HCT116 (cell line): ENCODE data around the gene TMEM229A. TPM values are rescaled to one million over a fixed set of nuclear protein-coding genes. Genes with fewer than 3 reads are reported as not detected.
"Not testable (repeated sequence)": the region's sequence is repeated elsewhere in the genome, so short reads cannot be mapped to it uniquely, and the experiment has no call there.

Source experiments
- ATAC-seq: fragments of 200-7000 bp; cut with Tn5 transposase; 2 replicates; pipeline ENCODE4 v1.9.1; 2020; ENCODE audit warnings: mild to moderate bottlenecking, moderate library complexity
- BruUV-seq: library from RNA; stranded (reverse); fragments of 400-500 nt; replicated peaks from 2 replicates; lab custom pipeline; 2021; lab: Mats Ljungman, UMichigan
- CTCF ChIA-PET: fragments of 300-600 bp; sonication (Branson Sonifier 250); formaldehyde crosslinking; loops from one replicate; lab custom pipeline; 2021; ENCODE audit warnings: antibody characterized with exemption; lab: Charles Lee
- POLR2A ChIA-PET: fragments of 300-600, 350-600 bp; sonication (Branson Sonifier 250); formaldehyde crosslinking; loops from one replicate; lab custom pipeline; 2021; ENCODE audit warnings: antibody characterized with exemption; lab: Charles Lee
- RAD21 ChIA-PET, 2 experiments: fragments of 300-600 bp; sonication (Branson Sonifier 250); formaldehyde crosslinking; loops; one replicate each; lab custom pipeline; 2023; ENCODE audit warnings: low total read pairs in 2 of 2; ENCODE audit not compliant: uncharacterized antibody in 2 of 2, unreplicated experiment in 2 of 2, low non-redundant PET in 1 of 2; lab: Charles Lee
- DNase-seq: peaks from one replicate; pipeline ENCODE4 v3.0.0-alpha.2; 2010; ENCODE audit warnings: low read depth, low spot score
- H2AFZ ChIP-seq: fragments of 200-600 bp; shearing (Covaris generic), sonication (generic); 2 replicates; pipeline ENCODE4 v1.6.1; 2017; ENCODE audit warnings: low read depth, mixed run types, mixed read lengths, antibody characterized with exemption, low read length; ENCODE audit not compliant: poor library complexity, severe bottlenecking
- H3K27ac ChIP-seq: 2 replicates; pipeline ENCODE4 v1.5.1; 2012; ENCODE audit warnings: low read depth, low read length
- H3K27me3 ChIP-seq: fragments of 200-600 bp; sonication (generic); 2 replicates; pipeline ENCODE4 v1.6.1; 2016; ENCODE audit warnings: mixed run types, low read length, mixed read lengths; ENCODE audit not compliant: insufficient read depth
- H3K36me3 ChIP-seq, 2 experiments: fragments of 200-500 bp in 1 of 2; fragments of 200-600 bp in 1 of 2; sonication (Bioruptor generic) in 1 of 2; sonication (generic) in 1 of 2; 2 replicates each; pipeline versions ENCODE4 v1.5.1 to v1.6.1; 2014 to 2016; ENCODE audit warnings: low read length in 2 of 2, inconsistent platforms in 1 of 2, mixed read lengths in 1 of 2, mixed run types in 1 of 2; ENCODE audit not compliant: insufficient read depth in 2 of 2, control insufficient read depth in 1 of 2
- H3K4me1 ChIP-seq, 2 experiments: fragments of 200-600 bp in 1 of 2; sonication (generic) in 1 of 2; 2 replicates each; pipeline versions ENCODE4 v1.5.1 to v1.6.1; 2012 to 2017; ENCODE audit warnings: low read length in 2 of 2, inconsistent platforms in 1 of 2, mild to moderate bottlenecking in 1 of 2, mixed read lengths in 1 of 2, mixed run types in 1 of 2, moderate library complexity in 1 of 2; ENCODE audit not compliant: insufficient read depth in 2 of 2, control insufficient read depth in 1 of 2
- H3K4me2 ChIP-seq: fragments of 200-600 bp; sonication (generic); 2 replicates; pipeline ENCODE4 v1.6.1; 2017; ENCODE audit warnings: mixed run types, low read length, mixed read lengths
- H3K4me3 ChIP-seq, 2 experiments: fragments of 200-600 bp in 1 of 2; sonication (generic) in 1 of 2; replicated peaks in 1 of 2; 2 replicates each; pipeline ENCODE4 v1.5.1; 2011 to 2016; ENCODE audit warnings: low read length in 2 of 2, control low read depth in 1 of 2, low read depth in 1 of 2, mild to moderate bottlenecking in 1 of 2, mixed read lengths in 1 of 2, mixed run types in 1 of 2
- H3K79me2 ChIP-seq: fragments of 200-600 bp; sonication (generic); 2 replicates; pipeline ENCODE4 v1.6.1; 2017; ENCODE audit warnings: mild to moderate bottlenecking, mixed run types, low read length, moderate library complexity, mixed read lengths; ENCODE audit not compliant: insufficient read depth
- H3K9ac ChIP-seq: fragments of 200-600 bp; sonication (generic); 2 replicates; pipeline ENCODE4 v1.6.1; 2016; ENCODE audit warnings: low read length, mixed read lengths
- H3K9me2 ChIP-seq: fragments of 200-600 bp; sonication (generic), shearing (Covaris generic); 2 replicates; pipeline ENCODE4 v1.6.1; 2017; ENCODE audit warnings: mixed run types, mild to moderate bottlenecking, moderate library complexity; ENCODE audit not compliant: insufficient read depth
- H3K9me3 ChIP-seq, 2 experiments: fragments of 200-500 bp in 1 of 2; fragments of 200-600 bp in 1 of 2; sonication (Bioruptor generic) in 1 of 2; sonication (generic) in 1 of 2; 2 replicates each; pipeline ENCODE4 v1.6.1; 2014 to 2017; ENCODE audit warnings: low read length in 2 of 2, mixed read lengths in 2 of 2, inconsistent platforms in 1 of 2, low read depth in 1 of 2, mild to moderate bottlenecking in 1 of 2, mixed run types in 1 of 2, moderate library complexity in 1 of 2; ENCODE audit not compliant: control insufficient read depth in 1 of 2, insufficient read depth in 1 of 2
- H4K20me1 ChIP-seq: fragments of 200-600 bp; sonication (generic), shearing (Covaris generic); 2 replicates; pipeline ENCODE4 v1.6.1; 2017; ENCODE audit warnings: mixed run types, mild to moderate bottlenecking, moderate library complexity; ENCODE audit not compliant: insufficient read depth
- CEBPB ChIP-seq: IDR thresholded peaks from 2 replicates; pipeline ENCODE4 v1.6.1; 2012; ENCODE audit warnings: low read depth
- ELF1 ChIP-seq: IDR thresholded peaks from 2 replicates; pipeline ENCODE4 v1.6.1; 2012; ENCODE audit warnings: low read depth, borderline replicate concordance
- FOSL1 ChIP-seq: IDR thresholded peaks from 2 replicates; pipeline ENCODE4 v1.6.1; 2012; ENCODE audit warnings: low read depth
- JUND ChIP-seq: IDR thresholded peaks from 2 replicates; pipeline ENCODE4 v1.6.1; 2012
- POLR2A ChIP-seq: IDR thresholded peaks from 2 replicates; pipeline ENCODE4 v1.7.0; 2011; ENCODE audit warnings: borderline replicate concordance; ENCODE audit not compliant: insufficient read depth, insufficient read length; ENCODE audit errors: extremely low read depth
- SIN3A ChIP-seq: IDR thresholded peaks from 2 replicates; pipeline ENCODE4 v1.6.1; 2012; ENCODE audit warnings: low read depth
- SP1 ChIP-seq: IDR thresholded peaks from 2 replicates; pipeline ENCODE4 v1.6.1; 2012; ENCODE audit warnings: low read depth
- SRF ChIP-seq: IDR thresholded peaks from 2 replicates; pipeline ENCODE4 v1.6.1; 2012; ENCODE audit warnings: low read depth
- YY1 ChIP-seq: IDR thresholded peaks from 2 replicates; pipeline ENCODE4 v1.6.1; 2011; ENCODE audit warnings: low read length, low read depth, moderate library complexity, mild to moderate bottlenecking; ENCODE audit not compliant: insufficient replicate concordance; ENCODE audit errors: extremely low read depth
- ZFX ChIP-seq: fragments of 450-650 bp; IDR thresholded peaks from 2 replicates; pipeline ENCODE4 v1.6.1; 2017
- ZNF274 ChIP-seq: fragments of 200-500 bp; sonication (Bioruptor generic); IDR thresholded peaks from 2 replicates; pipeline ENCODE4 v1.6.1; 2014; ENCODE audit warnings: mild to moderate bottlenecking, low read depth, low read length, inconsistent platforms
- intact Hi-C: fragments of 100-400 bp; cut with micrococcal nuclease; formaldehyde crosslinking; loops from 2 replicates; pipeline ENCODE4 v1.10.0; 2022
- total RNA-seq: library from RNA; stranded (reverse); gene quantifications from one replicate; pipeline ENCODE4 v1.2.1, GENCODE V29; 2021; ENCODE audit not compliant: unreplicated experiment
- TF ChIP-seq, protein P1 (sequence below): IDR thresholded peaks from 2 replicates; pipeline ENCODE4 v1.6.1; 2011; ENCODE audit warnings: mild to moderate bottlenecking, low read length, moderate library complexity; ENCODE audit not compliant: insufficient replicate concordance; ENCODE audit errors: extremely low read depth
- TF ChIP-seq, protein P2 (sequence below): IDR thresholded peaks from 2 replicates; pipeline ENCODE4 v1.6.1; 2012; ENCODE audit warnings: low read depth

Gene TMEM229A
- total RNA-seq, 1 experiment from 2014 or later, result not detected

DNA sequence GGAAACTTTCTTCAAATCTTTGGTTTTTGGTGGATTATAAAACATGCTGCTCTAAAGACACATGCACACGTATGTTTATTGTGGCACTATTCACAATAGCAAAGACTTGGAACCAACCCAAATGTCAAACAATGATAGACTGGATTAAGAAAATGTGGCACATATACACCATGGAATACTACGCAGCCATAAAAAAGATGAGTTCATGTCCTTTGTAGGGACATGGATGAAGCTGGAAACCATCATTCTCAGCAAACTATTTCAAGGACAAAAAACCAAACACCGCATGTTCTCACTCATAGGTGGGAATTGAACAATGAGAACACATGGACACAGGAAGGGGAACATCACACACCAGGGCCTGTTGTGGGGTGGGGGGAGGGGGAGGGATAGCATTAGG is 8.5 kb downstream of the TMEM229A start:
- ATAC-seq, H3K79me2 ChIP-seq, H3K9ac ChIP-seq, H3K9me2 ChIP-seq, H3K4me3 ChIP-seq, DNase-seq, H3K4me1 ChIP-seq, H3K27ac ChIP-seq, intact Hi-C loops, CTCF ChIA-PET, H4K20me1 ChIP-seq, H3K9me3 ChIP-seq, RAD21 ChIA-PET, H2AFZ ChIP-seq, POLR2A ChIA-PET, H3K36me3 ChIP-seq, BruUV-seq, H3K27me3 ChIP-seq, H3K4me2 ChIP-seq: not testable (repeated sequence)

DNA sequence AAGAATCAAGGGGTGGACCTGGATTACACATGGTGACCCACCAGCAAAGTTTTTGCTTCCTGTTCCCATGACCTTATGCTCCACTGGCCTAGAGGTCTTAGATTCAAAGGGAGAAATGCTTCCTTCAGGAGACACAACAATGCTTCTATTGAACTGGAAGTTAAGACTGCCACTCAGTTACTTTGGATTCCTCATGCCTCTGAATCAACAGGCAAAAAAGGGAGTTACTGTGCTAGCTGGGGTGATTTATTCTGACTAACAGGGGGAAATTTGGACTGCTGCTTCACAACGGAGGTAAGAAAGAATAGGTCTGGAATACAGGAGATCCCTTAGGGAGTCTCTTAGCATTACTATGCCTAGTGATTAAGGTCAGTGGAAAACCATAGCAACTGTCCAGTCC is 10.3 kb downstream of the TMEM229A start:
- Histone ChIP-seq H3K27ac (no peak overlapping the region), H2AFZ (no peak overlapping the region), H3K9ac (no peak overlapping the region), H3K27me3 (no peaks in the 10 kb centered on the region), H4K20me1 (no peaks in the 10 kb centered on the region), H3K79me2 (no peaks in the 10 kb centered on the region), H3K4me3 (no peak overlapping the region), H3K4me2 (no peak overlapping the region), H3K9me3 (no peaks in the 10 kb centered on the region), H3K36me3 (no peaks in the 10 kb centered on the region), H3K9me2 (no peaks in the 10 kb centered on the region), H3K4me1 (no peaks in the 10 kb centered on the region)
- TF ChIP-seq SRF, result no peak
- TF ChIP-seq SIN3A, result no peak
- no peak for TF ChIP-seq YY1
- no peak for TF ChIP-seq JUND
- TF ChIP-seq, protein P1, sequence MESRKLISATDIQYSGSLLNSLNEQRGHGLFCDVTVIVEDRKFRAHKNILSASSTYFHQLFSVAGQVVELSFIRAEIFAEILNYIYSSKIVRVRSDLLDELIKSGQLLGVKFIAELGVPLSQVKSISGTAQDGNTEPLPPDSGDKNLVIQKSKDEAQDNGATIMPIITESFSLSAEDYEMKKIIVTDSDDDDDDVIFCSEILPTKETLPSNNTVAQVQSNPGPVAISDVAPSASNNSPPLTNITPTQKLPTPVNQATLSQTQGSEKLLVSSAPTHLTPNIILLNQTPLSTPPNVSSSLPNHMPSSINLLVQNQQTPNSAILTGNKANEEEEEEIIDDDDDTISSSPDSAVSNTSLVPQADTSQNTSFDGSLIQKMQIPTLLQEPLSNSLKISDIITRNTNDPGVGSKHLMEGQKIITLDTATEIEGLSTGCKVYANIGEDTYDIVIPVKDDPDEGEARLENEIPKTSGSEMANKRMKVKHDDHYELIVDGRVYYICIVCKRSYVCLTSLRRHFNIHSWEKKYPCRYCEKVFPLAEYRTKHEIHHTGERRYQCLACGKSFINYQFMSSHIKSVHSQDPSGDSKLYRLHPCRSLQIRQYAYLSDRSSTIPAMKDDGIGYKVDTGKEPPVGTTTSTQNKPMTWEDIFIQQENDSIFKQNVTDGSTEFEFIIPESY, result no peak
- TF ChIP-seq CEBPB, result no peak
- TF ChIP-seq ZNF274, result no peak
- TF ChIP-seq ZFX, result no peak
- TF ChIP-seq, protein P2, sequence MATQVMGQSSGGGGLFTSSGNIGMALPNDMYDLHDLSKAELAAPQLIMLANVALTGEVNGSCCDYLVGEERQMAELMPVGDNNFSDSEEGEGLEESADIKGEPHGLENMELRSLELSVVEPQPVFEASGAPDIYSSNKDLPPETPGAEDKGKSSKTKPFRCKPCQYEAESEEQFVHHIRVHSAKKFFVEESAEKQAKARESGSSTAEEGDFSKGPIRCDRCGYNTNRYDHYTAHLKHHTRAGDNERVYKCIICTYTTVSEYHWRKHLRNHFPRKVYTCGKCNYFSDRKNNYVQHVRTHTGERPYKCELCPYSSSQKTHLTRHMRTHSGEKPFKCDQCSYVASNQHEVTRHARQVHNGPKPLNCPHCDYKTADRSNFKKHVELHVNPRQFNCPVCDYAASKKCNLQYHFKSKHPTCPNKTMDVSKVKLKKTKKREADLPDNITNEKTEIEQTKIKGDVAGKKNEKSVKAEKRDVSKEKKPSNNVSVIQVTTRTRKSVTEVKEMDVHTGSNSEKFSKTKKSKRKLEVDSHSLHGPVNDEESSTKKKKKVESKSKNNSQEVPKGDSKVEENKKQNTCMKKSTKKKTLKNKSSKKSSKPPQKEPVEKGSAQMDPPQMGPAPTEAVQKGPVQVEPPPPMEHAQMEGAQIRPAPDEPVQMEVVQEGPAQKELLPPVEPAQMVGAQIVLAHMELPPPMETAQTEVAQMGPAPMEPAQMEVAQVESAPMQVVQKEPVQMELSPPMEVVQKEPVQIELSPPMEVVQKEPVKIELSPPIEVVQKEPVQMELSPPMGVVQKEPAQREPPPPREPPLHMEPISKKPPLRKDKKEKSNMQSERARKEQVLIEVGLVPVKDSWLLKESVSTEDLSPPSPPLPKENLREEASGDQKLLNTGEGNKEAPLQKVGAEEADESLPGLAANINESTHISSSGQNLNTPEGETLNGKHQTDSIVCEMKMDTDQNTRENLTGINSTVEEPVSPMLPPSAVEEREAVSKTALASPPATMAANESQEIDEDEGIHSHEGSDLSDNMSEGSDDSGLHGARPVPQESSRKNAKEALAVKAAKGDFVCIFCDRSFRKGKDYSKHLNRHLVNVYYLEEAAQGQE, result no peak
- no peak for TF ChIP-seq FOSL1
- no peak for TF ChIP-seq POLR2A
- no peak for TF ChIP-seq ELF1
- TF ChIP-seq SP1, result no peak
- no peak for ATAC-seq
- CTCF ChIA-PET, result no interaction called here
- RAD21 ChIA-PET, result no interaction called here
- POLR2A ChIA-PET, result no interaction called here
- DNase-seq, result no peak
- intact Hi-C loops, result no loop called here
- no TSS peak for BruUV-seq
